Tibial artery (tissue), 4 donors: Measurements from ENCODE around the gene KDM8.

Source experiments
- DNase-seq, 2 donors: peaks; one replicate each; pipeline ENCODE4 v3.0.0-alpha.2; 2019
- H3K27ac ChIP-seq, 2 donors: fragments of 200-600 bp; sonication (generic) in 1 of 2; 1 replicate in 1 of 2; 2 replicates in 1 of 2; pipeline ENCODE4 v1.5.1; 2018 to 2019; ENCODE audit warnings: mild to moderate bottlenecking in 1 of 2
- H3K27me3 ChIP-seq, 2 donors: fragments of 200-600 bp; sonication (generic) in 1 of 2; one replicate each; pipeline versions ENCODE4 v1.5.1 to v1.6.0; 2016 to 2019
- H3K36me3 ChIP-seq, 3 donors: fragments of 200-600 bp; sonication (generic) in 2 of 3; one replicate each; pipeline ENCODE4 v1.5.1; 2016 to 2019; ENCODE audit warnings: mild to moderate bottlenecking in 2 of 3
- H3K4me1 ChIP-seq, 4 donors: fragments of 200-600 bp; sonication (generic) in 2 of 4; 1 replicate in 3 of 4; 2 replicates in 1 of 4; pipeline ENCODE4 v1.5.1; 2016 to 2019
- H3K4me3 ChIP-seq, 2 donors: fragments of 200-600 bp; sonication (generic) in 1 of 2; 1 replicate in 1 of 2; 2 replicates in 1 of 2; pipeline ENCODE4 v1.5.1; 2018 to 2019; ENCODE audit warnings: mild to moderate bottlenecking in 2 of 2
- H3K9me3 ChIP-seq, 3 donors: fragments of 200-600 bp; sonication (generic) in 1 of 3; one replicate each; pipeline ENCODE4 v1.5.1; 2016 to 2019
- CTCF ChIP-seq, 2 experiments: fragments of 200-600 bp in 1 of 2; fragments of 450-650 bp in 1 of 2; IDR thresholded peaks; one replicate each; pipeline ENCODE4 v1.5.1; 2017 to 2019; ENCODE audit warnings: antibody characterized with exemption in 2 of 2, mild to moderate bottlenecking in 1 of 2, moderate library complexity in 1 of 2
- intact Hi-C: fragments of 100-400 bp; cut with DNase I; formaldehyde crosslinking; loops from one replicate; pipeline ENCODE4 v1.15.0; 2023; ENCODE audit warnings: low total_unique reads

KDM8 gene

GRCh38 chr16:27224741-27225300 lies 21.5 kb downstream of the KDM8 start:
- H3K4me1 ChIP-seq: no peaks in the 10 kb centered on the region
- no peak for DNase-seq
- H3K9me3 ChIP-seq: no peaks in the 10 kb centered on the region
- intact Hi-C loops: no loop called here
- H3K4me3 ChIP-seq: no peak overlapping the region
- no peak overlapping the region for H3K27ac ChIP-seq
- peaks cover 11 to 68% (median 21%) of the 10 kb centered on the region in 3 donors for H3K36me3 ChIP-seq
- H3K27me3 ChIP-seq: no peaks in the 10 kb centered on the region
- no peak for TF ChIP-seq CTCF (IDR thresholded peaks at IDR 0.05)

- intact Hi-C loops: no loop called here
- TF ChIP-seq CTCF (IDR thresholded peaks at IDR 0.05): no peak
- no peaks in the 10 kb centered on the region for H3K27me3 ChIP-seq
- H3K4me1 ChIP-seq: no peaks in the 10 kb centered on the region
- peaks cover 20 to 70% (median 27%) of the 10 kb centered on the region in 3 donors for H3K36me3 ChIP-seq
- no peaks in the 10 kb centered on the region for H3K9me3 ChIP-seq
- H3K4me3 ChIP-seq: no peak overlapping the region
- no peak overlapping the region for H3K27ac ChIP-seq
- DNase-seq: no peak
These were observed 22.4 kb downstream of the KDM8 start for GRCh38 chr16:27225536-27226360.

DNA sequence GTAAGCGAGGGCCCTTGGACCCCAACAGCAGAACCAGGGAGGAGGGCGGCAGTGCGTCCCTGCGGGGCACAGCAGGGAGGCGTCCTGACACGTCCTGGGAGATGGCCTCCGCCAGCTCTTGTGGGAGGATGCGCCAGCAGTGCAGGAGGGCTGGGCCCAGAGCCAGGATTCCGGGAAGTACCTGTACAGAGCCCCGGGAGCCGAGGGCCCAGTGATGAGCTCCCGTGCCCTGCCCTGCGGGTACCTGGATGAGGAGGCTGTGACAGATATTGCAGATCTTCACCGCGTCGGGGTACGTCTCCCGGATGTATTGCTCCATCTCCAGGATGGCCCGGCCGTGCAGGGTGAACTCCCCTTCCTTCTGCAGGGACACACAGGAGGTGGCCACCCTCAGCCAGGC lies 23.1 kb downstream of the KDM8 start:
- H3K27me3 ChIP-seq: no peaks in the 10 kb centered on the region
- no peaks in the 10 kb centered on the region for H3K4me1 ChIP-seq
- intact Hi-C loops: no loop called here
- no peak for TF ChIP-seq CTCF (IDR thresholded peaks at IDR 0.05)
- DNase-seq: no peak
- H3K9me3 ChIP-seq: no peaks in the 10 kb centered on the region
- H3K4me3 ChIP-seq: no peak overlapping the region
- H3K27ac ChIP-seq: no peak overlapping the region
- peaks cover 21 to 72% (median 31%) of the 10 kb centered on the region in 3 donors for H3K36me3 ChIP-seq

DNA sequence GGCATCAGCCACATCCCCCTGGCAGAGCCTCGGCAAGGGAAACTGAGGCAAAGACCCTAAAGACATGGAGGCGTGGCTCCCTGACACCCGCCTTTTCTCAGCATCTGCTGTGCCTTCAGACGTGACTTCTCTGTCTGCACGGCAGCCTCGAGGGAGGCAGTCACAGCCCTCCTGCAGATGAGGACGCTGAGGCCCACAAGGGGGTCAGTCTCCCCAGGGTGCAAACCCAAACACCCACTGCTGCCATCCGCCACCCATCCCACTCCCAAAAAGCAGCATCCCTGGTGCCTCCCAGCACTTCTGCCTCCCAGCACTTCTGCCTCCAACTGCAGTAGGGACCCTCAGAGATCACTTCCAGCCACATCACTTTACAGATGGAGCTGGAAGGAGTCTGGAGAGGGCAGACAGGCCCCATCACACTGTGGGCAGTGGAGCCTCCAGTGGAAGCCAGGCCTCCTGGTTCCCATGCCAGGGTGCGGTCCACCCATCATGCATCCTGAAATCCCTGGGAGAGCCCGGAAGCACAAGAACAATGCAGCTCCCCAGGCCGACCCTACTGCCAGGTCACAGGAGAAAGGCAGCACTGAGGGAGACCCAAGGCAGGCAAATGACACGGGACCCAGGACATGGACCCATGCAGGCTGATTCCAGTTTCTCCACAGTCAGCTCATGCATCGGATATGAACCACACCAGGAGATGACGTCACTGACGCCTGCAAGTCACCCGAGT lies 23.8 kb downstream of the KDM8 start:
- Histone ChIP-seq H3K27me3 (no peaks in the 10 kb centered on the region), H3K4me3 (no peak overlapping the region), H3K4me1 (no peaks in the 10 kb centered on the region), H3K36me3 (peaks cover 21 to 79% (median 34%) of the 10 kb centered on the region in 3 donors), H3K27ac (no peak overlapping the region), H3K9me3 (no peaks in the 10 kb centered on the region)
- DNase-seq: no peak
- intact Hi-C loops: no loop called here
- no peak for TF ChIP-seq CTCF (IDR thresholded peaks at IDR 0.05)

DNA sequence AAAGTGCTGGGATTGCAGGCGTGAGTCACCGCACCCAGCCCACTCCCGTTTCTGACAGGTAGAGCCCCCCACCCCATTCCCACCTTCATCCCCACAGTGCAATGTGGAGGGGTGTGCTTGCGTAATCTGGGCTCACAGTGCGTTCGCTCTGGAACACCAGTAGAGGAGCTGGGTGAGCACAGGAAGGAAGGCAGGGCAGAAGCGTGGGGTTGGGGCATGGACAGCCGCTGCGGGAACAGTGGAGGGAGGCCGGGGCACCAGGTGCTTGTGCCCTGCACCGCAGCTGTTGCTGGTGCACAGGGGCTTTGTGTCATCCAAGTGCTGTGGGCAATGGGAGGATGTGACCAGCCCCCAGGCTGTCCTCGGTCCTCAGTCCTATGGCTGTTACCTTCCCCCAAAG lies 24.7 kb downstream of the KDM8 start:
- Histone ChIP-seq H3K27ac (no peak overlapping the region), H3K9me3 (no peaks in the 10 kb centered on the region), H3K4me1 (no peaks in the 10 kb centered on the region), H3K4me3 (no peak overlapping the region), H3K36me3 (peaks cover 21 to 84% (median 42%) of the 10 kb centered on the region in 3 donors), H3K27me3 (no peaks in the 10 kb centered on the region)
- intact Hi-C loops: no loop called here
- no peak for DNase-seq
- TF ChIP-seq CTCF (IDR thresholded peaks at IDR 0.05): no peak
